Measurements from ENCODE around the gene PTN.
A peak's percentile ranks its signal among the peaks of the same experiment; 100 is the strongest.

PTN gene

DNA sequence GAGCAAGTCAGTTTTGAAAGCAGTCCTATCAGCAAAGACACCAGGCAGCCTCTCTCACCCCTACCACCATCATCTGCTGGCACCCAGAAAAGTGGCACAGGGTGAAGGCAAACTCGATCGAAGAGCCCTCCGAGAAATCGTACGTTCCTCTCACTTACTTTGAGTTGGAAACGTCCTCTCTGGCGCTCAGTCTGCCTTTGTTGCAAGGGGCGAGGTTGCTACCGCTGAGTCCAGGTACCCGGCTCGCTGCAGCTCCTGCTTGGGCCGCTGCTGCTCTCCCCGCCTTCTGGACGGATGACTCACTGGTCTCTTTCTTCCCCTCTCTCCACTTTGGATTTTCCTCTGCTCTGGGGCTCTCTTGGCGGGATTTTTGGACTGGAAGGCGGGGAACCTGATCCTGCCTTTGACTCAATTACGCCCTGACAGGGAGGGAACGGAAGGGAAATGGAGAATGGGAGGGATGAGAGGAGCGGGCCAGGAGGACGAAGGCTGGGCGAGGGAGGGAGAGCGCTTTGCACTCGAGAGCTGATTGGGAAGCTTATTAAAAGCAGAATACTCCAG, at the start of gene PTN:
Gene PTN (minus strand): TSS at position 453 of the 561 bp plus-strand sequence. CDS start 88,760 bp downstream, outside the sequence.
- DNase-seq (ENCODE audit: low read depth): peak; percentile 70

- DNase-seq (ENCODE audit: low read depth): no peak
Observed at GRCh38 chr7:137390076-137390475, 46.5 kb upstream of the PTN start.

- DNase-seq (ENCODE audit: low read depth): no peak
Observed at GRCh38 chr7:137388916-137389315, 45.4 kb upstream of the PTN start.

- no peak for DNase-seq (ENCODE audit: low read depth)
Observed at GRCh38 chr7:137386966-137387365, 43.4 kb upstream of the PTN start.

GRCh38 chr7:137381045-137381444, 37.5 kb upstream of the PTN start:
- no peak for DNase-seq (ENCODE audit: low read depth)

DNA sequence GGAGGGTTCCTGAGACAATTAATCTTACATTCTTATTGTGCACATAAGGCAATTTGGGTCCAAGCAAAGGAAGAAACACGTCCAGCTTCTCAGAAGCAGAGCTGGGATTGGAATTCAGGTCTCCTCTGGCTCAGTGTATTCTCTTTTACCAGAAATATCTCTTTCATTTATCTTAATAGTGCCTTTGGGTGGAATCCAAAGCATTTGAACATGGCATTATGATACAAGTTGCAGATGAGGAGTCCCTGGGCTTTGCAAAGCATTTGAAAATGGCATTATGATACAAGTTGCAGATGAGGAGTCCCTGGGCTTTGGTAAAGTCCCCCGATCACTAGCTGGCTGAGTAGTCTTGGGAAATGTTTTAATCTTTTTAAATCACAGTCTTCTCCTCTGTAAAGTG, 30.0 kb upstream of the PTN start:
- DNase-seq (ENCODE audit: low read depth): no peak

DNA sequence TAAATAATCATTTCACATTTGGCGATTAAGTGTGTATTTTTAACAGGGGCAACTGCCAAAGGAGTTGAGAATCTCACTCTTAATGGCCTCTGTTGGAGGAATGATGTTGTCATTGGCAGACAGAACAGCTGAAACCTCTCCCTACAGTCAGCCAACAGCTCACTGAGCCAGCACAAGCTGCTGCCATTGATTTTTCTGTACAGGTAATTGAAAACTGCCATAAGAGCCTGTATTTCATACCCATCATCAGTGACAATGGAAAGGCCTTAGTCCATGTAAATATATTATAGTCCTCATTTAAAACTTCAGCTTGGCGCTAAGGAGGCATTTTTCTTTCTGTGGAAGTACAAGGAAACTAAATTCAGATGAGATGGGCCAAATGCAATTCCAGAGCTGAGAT, 28.1 kb upstream of the PTN start:
- DNase-seq (ENCODE audit: low read depth): no peak

GRCh38 chr7:137366995-137367394, 23.5 kb upstream of the PTN start:
- DNase-seq (ENCODE audit: low read depth): no peak

GRCh38 chr7:137363683-137364082, 20.1 kb upstream of the PTN start:
- DNase-seq (ENCODE audit: low read depth): no peak

- no peak for DNase-seq (ENCODE audit: low read depth)
Observed at GRCh38 chr7:137360087-137360679, 16.6 kb upstream of the PTN start.

- no peak for DNase-seq (ENCODE audit: low read depth)
Observed at GRCh38 chr7:137354961-137355360, 11.4 kb upstream of the PTN start.

DNA sequence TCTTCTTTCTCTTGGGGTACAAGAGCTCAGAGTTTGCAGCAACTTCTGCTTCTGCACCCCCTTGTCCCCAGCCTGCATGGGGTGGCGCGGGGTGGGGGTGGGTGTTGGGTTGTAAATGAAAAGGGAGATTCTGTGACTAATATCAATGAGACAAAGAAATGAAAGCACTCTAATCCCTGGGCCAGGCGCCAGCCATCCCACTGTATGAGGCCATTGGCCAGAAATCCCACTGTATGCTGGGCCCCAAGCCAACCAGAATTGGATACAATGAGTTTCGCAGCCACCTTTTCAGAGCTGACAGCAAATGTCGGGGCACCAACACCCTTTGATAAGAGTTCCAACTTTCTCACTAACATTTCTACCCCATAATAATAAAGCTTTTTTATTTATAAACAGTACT, 10.9 kb upstream of the PTN start:
- no peak for DNase-seq (ENCODE audit: low read depth)

DNA sequence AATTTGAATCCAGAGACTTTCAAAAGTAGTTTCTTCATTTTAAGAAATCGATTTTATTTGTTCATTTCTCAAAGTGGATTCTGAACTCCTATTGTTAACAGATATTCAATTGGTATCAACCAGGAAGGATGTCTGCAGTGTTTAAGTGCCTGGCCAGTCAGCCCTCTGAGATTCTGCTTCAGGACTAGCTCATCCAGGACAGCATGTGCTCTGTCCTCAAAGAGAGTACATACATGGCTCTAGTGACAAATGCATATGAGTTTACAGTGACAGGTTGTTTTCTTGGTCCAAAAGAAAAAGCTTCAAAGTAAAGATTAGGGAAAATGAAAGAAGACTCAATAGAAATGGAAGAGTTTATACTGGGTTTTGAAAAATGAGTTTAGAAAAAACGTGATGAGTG, 8.4 kb upstream of the PTN start:
- DNase-seq (ENCODE audit: low read depth): no peak

- no peak for DNase-seq (ENCODE audit: low read depth)
Observed at GRCh38 chr7:137345799-137346449, 2.4 kb upstream of the PTN start.

DNA sequence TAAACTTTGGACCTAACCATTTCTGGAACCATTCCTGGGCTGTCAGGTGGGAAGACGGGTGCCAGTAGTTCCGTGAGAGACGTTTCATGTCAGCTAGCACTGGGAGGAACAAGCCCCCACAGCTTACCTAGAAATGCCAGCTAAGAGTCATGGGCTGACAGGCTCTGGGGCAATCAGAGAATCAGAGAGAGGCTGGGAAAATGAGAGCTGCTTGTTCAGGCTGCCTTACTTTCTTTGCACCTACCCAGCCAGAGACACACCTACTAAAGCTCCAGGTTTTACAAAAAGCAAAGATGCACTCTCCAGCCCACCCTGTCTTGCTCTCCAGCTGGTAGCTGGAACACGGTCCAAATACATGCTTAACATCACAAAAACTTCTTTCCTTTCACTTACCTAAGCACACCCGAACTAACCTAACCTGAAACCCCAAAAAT, 688 bp downstream of the PTN start:
- no peak for DNase-seq (ENCODE audit: low read depth)

- no peak for DNase-seq (ENCODE audit: low read depth)
Observed at GRCh38 chr7:137342265-137342664, 1.3 kb downstream of the PTN start.

DNA sequence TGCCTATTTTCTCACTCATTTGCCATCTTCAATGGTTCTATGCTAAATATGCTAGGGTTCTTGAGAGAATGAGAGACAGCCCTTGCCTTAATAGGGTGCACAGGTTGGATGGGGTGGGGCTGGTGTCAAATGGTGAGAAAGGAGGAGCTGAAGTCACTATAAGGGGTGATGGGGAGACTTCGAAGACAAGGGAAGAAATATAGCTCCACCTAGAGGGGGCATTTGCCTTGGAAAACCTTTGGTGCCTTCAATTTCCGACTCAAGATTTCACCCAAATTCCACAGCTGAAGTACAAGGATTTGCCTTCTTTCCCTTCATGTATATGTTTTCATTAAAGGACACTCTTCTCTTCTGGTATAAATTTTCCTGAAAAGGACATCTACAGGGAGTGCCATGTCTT, 5.6 kb downstream of the PTN start:
- no peak for DNase-seq (ENCODE audit: low read depth)

DNA sequence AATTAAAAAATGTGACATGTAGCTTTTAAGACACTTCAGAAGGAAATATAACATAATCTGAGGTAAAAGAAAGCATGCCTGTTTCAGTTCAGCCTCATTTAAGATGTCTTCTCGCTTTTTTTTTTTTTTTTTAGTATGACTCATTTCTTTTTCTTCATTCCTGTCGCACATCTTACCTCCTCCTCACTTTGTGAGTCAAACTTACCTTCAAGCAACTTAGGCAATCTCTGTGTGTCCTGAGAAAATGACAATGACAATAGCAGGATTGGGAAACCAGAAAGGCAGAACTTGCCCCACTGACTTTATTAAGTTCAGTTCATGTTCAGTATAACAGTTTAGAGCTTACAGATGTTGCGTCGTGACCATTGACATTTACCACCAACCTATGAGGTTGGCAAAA, 7.7 kb downstream of the PTN start:
- no peak for DNase-seq (ENCODE audit: low read depth)

DNA sequence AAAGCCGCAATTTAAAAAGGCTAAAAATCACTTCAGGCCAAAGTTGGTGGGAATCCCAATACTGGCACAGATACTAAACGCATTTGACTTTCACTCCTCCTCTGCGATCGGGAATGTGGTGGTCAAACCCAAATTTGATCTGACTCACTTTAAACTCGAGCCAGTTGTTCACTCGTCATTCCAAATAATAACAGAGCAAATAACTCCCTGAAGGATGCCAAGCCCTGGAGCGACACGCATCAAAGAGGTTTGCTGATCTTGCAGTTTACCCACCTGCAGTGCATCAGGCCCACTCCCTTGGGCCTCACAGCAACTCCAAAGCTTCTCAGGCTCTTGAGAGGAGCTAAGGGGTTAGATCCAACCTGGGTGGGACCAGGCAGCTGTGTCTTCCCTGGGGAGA, 12.2 kb downstream of the PTN start:
- peak; percentile 26 for DNase-seq (ENCODE audit: low read depth)

DNA sequence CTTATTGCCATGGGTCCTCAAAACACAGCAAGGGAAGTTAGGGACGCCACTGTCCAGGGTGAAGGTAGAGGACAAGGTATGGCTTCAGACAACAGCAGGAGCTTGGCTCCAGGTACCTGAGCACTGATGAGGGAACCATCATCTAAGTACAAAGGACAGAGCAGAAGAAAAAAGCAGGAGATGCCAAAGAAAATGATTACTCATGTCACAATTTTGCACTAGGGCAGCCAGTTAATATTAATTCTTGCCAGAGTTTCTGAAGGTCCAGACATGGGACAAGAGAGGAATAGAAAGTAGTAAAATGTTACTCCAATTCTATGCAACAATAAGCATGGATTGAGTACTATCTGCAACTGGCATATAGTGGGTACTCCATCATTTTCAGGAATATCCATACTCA, 14.1 kb downstream of the PTN start:
- peak; percentile 7 for DNase-seq (ENCODE audit: low read depth)

- peak; percentile 2 for DNase-seq (ENCODE audit: low read depth)
Observed at GRCh38 chr7:137328373-137329120, 15.0 kb downstream of the PTN start.

GRCh38 chr7:137325927-137326326, 17.6 kb downstream of the PTN start:
- DNase-seq (ENCODE audit: low read depth): peak; percentile 77
